GM12801 (cell line): Measurements from ENCODE around the gene BICC1.

Experiments used
- TF ChIP-seq, protein P1 (sequence below): IDR thresholded peaks from one replicate; pipeline ENCODE4 v1.5.1; 2011; ENCODE audit warnings: control low read depth; ENCODE audit not compliant: insufficient read length; ENCODE audit errors: extremely low read depth

Gene BICC1

DNA sequence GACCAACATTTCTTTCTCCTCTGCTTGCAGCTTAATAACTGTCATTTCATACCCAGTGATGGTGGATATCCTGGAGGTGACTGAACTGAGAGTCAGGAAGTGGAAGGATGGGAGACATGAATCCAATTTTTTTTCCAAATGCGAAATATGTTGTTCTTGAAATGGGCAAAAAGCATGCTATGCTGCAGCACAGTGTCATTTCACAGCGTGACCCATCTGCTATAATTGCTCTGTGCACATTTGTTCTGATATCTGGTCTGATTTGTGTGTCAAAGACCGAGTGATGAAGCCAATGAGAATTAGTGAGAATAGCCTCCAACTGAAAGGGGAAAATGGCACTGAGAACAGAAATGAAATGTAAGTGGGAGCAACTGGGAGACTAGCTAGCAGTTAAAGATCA, 334.2 kb downstream of the BICC1 start:
- TF ChIP-seq, protein P1, sequence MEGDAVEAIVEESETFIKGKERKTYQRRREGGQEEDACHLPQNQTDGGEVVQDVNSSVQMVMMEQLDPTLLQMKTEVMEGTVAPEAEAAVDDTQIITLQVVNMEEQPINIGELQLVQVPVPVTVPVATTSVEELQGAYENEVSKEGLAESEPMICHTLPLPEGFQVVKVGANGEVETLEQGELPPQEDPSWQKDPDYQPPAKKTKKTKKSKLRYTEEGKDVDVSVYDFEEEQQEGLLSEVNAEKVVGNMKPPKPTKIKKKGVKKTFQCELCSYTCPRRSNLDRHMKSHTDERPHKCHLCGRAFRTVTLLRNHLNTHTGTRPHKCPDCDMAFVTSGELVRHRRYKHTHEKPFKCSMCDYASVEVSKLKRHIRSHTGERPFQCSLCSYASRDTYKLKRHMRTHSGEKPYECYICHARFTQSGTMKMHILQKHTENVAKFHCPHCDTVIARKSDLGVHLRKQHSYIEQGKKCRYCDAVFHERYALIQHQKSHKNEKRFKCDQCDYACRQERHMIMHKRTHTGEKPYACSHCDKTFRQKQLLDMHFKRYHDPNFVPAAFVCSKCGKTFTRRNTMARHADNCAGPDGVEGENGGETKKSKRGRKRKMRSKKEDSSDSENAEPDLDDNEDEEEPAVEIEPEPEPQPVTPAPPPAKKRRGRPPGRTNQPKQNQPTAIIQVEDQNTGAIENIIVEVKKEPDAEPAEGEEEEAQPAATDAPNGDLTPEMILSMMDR = no peak

DNA sequence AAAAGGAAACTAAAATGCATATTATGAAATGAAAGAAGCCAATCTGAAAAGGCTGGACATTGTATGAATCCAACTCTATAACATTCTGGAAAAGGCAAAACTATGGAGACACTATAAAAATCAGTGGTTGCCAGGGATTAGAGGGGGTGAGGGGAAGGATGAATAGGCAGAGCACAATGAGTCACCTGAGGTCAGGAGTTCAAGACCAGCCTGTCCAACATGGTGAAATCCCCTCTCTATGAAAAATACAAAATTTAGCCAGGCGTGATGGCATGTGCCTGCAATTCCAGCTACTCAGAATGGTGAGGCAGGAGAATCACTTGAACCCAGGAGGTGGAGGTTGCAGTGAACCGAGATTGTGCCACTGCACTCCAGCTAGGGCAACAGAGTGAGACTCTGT, 338.9 kb downstream of the BICC1 start:
- TF ChIP-seq, protein P1 = no peak

DNA sequence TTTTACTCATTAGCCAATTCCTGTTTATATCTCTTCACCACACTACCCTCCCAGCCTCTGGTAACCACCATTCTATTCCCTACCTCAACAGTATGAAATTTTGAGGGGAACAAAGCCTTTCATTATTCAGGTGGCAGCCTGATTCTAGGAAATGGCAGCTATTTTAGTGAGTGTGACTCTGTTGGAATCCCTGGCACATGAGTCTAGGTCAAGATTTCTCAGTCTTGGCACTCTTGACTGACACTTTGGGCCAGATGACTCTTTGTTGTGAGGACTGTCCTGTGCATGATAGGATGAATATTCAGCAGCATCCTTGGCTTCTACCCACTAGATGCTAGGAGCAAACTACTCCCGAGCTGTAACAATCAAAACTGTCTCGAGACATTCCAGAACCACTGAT, 341.0 kb downstream of the BICC1 start:
- TF ChIP-seq, protein P1 = no peak

DNA sequence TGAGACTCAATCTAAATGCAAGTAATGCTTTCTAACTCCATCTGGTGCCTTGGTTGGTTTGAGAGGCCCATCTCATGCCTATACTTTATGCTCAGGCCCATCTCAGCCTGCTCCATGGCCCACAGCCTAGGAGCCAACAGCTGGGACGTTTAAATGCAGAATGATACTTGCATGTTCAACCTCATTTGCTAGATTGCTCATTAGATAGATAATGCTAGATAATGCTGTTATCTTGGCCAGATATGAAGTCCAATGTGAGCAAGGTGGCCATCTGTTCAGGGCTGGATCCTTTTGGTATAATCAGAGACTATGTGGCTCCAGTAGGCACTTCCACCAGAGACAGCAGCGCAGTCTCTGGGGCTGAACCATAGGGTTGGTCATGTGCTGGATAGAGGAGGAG, 342.1 kb downstream of the BICC1 start:
- TF ChIP-seq, protein P1 = no peak

DNA sequence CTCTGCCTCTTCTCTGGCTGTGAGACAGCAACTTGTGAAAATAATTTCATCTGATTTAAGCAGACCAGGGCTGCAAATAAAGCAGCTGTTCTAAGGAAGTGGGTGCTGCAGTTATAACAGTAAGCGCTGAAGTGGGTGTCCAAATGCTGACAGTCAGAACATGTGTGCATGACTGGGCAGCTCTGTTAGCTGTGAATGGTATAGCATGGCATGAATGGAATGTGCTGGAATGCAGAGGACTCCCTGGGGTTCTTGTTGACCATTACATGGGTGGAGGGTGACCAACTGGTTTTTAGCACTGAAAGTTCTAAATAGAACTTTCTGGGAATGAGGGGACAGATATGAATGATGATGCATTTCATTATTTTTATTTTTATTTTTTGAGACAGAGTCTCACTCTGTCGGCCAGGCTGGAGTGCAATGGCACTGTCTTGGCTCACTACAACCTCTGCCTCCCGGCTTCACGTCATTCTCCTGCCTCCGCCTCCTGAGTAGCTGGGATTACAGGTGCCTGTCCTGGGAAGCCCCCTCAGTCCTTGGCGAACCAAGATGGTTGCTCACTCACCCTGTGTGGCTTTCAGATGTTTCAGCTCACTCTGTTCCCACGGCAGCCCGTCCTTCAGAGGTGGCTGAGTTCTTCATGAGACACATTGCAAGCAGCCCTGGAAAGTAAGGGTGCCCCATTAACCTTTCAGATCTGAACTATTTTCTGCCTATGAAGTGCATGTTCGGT, 344.0 kb downstream of the BICC1 start:
- TF ChIP-seq, protein P1 = no peak

DNA sequence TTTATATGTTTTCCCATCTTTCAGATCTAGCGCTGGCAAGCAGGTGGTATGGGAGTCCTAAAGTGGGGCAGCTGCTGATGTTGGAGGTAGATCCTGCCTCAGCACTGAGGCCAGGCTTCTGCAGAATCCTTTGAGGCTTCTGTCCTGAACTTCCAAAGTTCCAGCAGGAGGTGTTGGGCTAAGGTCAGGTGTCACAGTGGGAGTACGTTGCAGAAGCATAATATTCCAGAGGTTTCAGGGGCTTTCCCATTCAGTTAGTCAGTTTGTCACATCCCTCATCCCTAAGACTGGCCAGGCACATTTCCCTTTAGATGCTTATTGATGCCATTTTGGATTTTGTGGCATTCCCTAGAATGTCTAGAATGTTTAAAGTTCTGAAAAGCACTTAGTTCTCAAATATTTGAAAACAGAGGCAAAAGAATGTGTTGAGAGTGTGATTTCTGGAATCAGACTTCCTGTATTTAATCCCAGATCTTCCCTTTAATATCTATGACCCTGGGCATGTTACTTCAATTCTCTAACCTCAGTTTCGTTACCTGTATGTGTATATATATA, 344.7 kb downstream of the BICC1 start:
- TF ChIP-seq, protein P1 = no peak

DNA sequence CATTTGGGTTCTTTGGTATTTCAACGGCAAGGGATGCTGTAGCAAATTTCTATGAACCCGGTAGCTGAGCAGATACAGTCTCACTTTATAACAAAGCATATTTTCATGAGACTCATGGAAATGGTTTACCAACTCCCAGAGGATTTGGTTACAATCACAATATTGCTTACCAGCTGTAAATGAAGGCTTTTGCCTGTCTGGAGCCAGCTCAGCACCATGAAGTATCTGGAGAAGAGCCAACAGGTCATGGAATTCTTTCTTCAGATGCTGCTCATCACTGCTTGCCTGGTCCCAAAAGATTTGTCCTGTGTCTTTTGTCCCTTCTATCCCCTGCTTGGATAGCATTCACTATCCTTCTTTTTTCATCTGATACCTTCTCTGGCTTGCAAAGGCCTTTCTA, 346.9 kb downstream of the BICC1 start:
- TF ChIP-seq, protein P1 = no peak
